Thymus (tissue), 11 donors: ENCODE results near the gene SRRT. TPM values are rescaled to one million over a fixed set of nuclear protein-coding genes. Genes with fewer than 3 reads are reported as not detected.

Experiments
- DNase-seq, 9 donors: peaks; one replicate each; pipeline ENCODE4 v3.0.0-alpha.2; 2013; ENCODE audit warnings: low spot score in 9 of 9, low read depth in 6 of 9, missing footprints in 1 of 9
- H3K27ac ChIP-seq, 2 donors: one replicate each; pipeline ENCODE4 v1.5.1; 2013; ENCODE audit warnings: control low read depth in 1 of 2, low read depth in 1 of 2, low read length in 1 of 2, mild to moderate bottlenecking in 1 of 2, moderate library complexity in 1 of 2
- H3K27me3 ChIP-seq, 2 donors: one replicate each; pipeline ENCODE4 v1.5.1; 2013; ENCODE audit warnings: low read length in 1 of 2; ENCODE audit not compliant: control insufficient read depth in 2 of 2, insufficient read depth in 1 of 2
- H3K36me3 ChIP-seq, 2 donors: one replicate each; pipeline ENCODE4 v1.5.1; 2013; ENCODE audit warnings: low read length in 1 of 2, mild to moderate bottlenecking in 1 of 2, moderate library complexity in 1 of 2; ENCODE audit not compliant: control insufficient read depth in 2 of 2, insufficient read depth in 2 of 2
- H3K4me1 ChIP-seq, 2 donors: one replicate each; pipeline ENCODE4 v1.5.1; 2013; ENCODE audit warnings: low read length in 2 of 2; ENCODE audit not compliant: control insufficient read depth in 2 of 2, insufficient read depth in 2 of 2
- H3K4me3 ChIP-seq, 2 donors: one replicate each; pipeline ENCODE4 v1.5.1; 2013; ENCODE audit warnings: low read length in 2 of 2, control low read depth in 1 of 2, mild to moderate bottlenecking in 1 of 2
- H3K9me3 ChIP-seq, 2 donors: one replicate each; pipeline ENCODE4 v1.5.1; 2013; ENCODE audit warnings: low read length in 1 of 2, mild to moderate bottlenecking in 1 of 2; ENCODE audit not compliant: control insufficient read depth in 2 of 2, insufficient read depth in 1 of 2
- WGBS: extraction: QIAGEN DNeasy Blood & Tissue Kit; methylation state at CpG from one replicate; pipeline ENCODE4 v1.1.7; 2013; 5-methylcytosine and 5-hydroxymethylcytosine counted together
- polyA plus RNA-seq: library from polyadenylated mRNA; stranded (reverse); fragments of 200-250 nt; gene quantifications from one replicate; pipeline ENCODE4 v1.2.3, GENCODE V29; 2013
- total RNA-seq: library from RNA; stranded (reverse); fragments of 120-200 nt; gene quantifications from one replicate; pipeline ENCODE4 v1.2.4, GENCODE V29; 2013
- donor health status: healthy.

Gene SRRT
- total and polyA plus RNA-seq, 2 donors, result 74.2 to 120 TPM

DNA sequence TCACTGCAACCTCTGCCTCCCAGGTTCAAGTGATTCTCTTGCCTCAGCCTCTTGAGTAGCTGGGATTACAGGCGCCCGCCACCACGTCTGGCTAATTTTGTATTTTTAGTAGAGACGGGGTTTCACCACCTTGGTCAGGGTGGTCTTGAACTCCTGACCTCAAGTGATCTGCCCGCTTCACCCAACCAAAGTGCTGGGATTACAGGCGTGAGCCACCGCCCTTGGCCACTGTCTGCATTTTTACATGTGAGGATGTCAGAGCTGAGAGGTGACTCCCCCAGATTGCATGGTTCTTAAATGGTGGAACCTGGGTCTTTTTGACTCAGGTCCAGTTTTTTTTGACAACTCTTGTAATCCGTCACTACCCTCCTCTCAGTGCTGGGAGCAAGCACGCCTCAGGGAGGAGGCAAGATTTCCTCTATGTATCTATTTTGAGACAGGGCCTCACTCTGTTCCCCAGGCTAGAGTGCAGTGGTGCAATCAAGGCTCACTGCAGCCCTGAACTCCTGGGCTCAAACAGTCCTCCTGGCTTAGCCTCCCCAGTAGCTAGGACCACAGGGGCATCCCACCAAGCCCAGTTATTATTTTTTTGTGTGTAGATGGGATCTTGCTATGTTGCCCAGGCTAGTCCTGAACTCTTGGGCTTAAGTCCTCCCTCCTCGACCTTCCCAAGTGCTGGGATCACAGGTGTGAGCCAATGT is 1.2 kb upstream of the SRRT start:
- WGBS, result 99% methylated on average over 10 of the region's 10 CpGs
- H3K4me3 ChIP-seq, result peak overlapping the region in 1 of 2 donors; percentile 89
- peaks cover 14 to 21% of the 10 kb centered on the region in 2 donors for H3K4me1 ChIP-seq
- H3K27ac ChIP-seq, result peak overlapping the region; percentile 96 to 98
- H3K27me3 ChIP-seq, result no peaks in the 10 kb centered on the region
- peaks cover 0 to 3% of the 10 kb centered on the region in 2 donors for H3K9me3 ChIP-seq
- DNase-seq, result no peak
- H3K36me3 ChIP-seq, result peaks cover 17 to 43% of the 10 kb centered on the region in 2 donors

- peak overlapping the region; percentile 96 to 98 for H3K27ac ChIP-seq
- 88% methylated on average over 8 of the region's 8 CpGs for WGBS
- H3K4me3 ChIP-seq, result peak overlapping the region; percentile 76 to 89
- peaks cover 14 to 20% of the 10 kb centered on the region in 2 donors for H3K4me1 ChIP-seq
- peaks cover 0 to 3% of the 10 kb centered on the region in 2 donors for H3K9me3 ChIP-seq
- no peak for DNase-seq
- peaks cover 22 to 48% of the 10 kb centered on the region in 2 donors for H3K36me3 ChIP-seq
- H3K27me3 ChIP-seq, result no peaks in the 10 kb centered on the region
Observed at GRCh38 chr7:100874300-100874576, 665 bp upstream of the SRRT start.

DNA sequence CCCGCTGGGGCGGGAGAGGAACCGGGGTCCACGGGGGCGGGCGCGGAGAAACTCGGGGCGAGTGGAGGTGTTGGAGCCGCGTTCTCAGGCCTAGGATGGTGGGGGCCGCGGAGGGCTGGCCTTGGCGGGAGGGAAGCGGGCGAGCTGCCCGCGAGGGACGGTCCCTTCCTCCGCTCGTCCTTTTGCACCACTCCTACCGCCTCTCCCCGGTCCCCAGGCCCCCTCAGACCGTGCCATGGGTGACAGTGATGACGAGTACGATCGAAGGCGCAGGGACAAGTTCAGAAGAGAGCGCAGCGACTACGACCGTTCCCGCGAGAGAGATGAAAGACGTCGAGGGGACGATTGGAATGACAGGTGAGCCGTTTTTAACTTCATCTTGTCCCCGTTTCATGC is 451 bp downstream of the SRRT start:
- Histone ChIP-seq H3K27me3 (no peaks in the 10 kb centered on the region), H3K4me3 (peak overlapping the region; percentile 76 to 89), H3K36me3 (peaks cover 28 to 58% of the 10 kb centered on the region in 2 donors), H3K9me3 (peaks cover 0 to 3% of the 10 kb centered on the region in 2 donors), H3K27ac (peak overlapping the region; percentile 87 to 89), H3K4me1 (peaks cover 14 to 20% of the 10 kb centered on the region in 2 donors)
- DNase-seq, result peak in 2 of 9 donors; percentile 42 to 68
- under 1% methylated on average over 39 of the region's 39 CpGs for WGBS

- H3K27ac ChIP-seq, result no peak overlapping the region
- H3K27me3 ChIP-seq, result no peaks in the 10 kb centered on the region
- DNase-seq, result no peak
- no peak overlapping the region for H3K4me3 ChIP-seq
- peaks cover 0 to 3% of the 10 kb centered on the region in 2 donors for H3K9me3 ChIP-seq
- peaks cover 14 to 20% of the 10 kb centered on the region in 2 donors for H3K4me1 ChIP-seq
- 89% methylated on average over 7 of the region's 7 CpGs for WGBS
- H3K36me3 ChIP-seq, result peaks cover 42 to 68% of the 10 kb centered on the region in 2 donors
Observed at GRCh38 chr7:100878013-100878412, 3.1 kb downstream of the SRRT start.

DNA sequence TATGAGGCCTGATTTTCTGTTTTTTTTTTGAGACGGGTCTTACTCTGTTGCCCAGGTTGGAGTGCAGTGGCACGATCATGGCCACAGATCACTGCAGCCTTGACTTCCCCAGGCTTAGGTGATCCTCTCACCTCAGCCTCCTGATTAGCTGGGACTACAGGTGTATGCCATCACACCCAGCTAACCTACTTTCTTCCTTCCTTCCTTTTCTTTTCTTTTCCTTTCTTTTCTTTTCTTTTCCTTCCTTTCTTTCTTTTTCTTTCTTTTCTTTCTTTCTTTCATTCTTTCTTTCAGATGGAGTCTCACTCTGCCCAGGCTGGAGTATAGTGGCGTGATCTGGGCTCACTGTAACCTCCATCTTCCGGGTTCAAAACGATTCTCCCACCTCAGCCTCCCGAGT is 3.8 kb downstream of the SRRT start:
- 95% methylated on average over 6 of the region's 6 CpGs for WGBS
- H3K4me1 ChIP-seq, result peaks cover 14 to 20% of the 10 kb centered on the region in 2 donors
- H3K4me3 ChIP-seq, result no peak overlapping the region
- peaks cover 48 to 71% of the 10 kb centered on the region in 2 donors for H3K36me3 ChIP-seq
- H3K27me3 ChIP-seq, result no peaks in the 10 kb centered on the region
- H3K9me3 ChIP-seq, result peaks cover 0 to 3% of the 10 kb centered on the region in 2 donors
- H3K27ac ChIP-seq, result no peak overlapping the region
- no peak for DNase-seq

- H3K9me3 ChIP-seq, result peaks cover 0 to 3% of the 10 kb centered on the region in 2 donors
- WGBS, result 91% methylated on average over 11 of the region's 11 CpGs
- H3K27ac ChIP-seq, result no peak overlapping the region
- peaks cover 12 to 14% of the 10 kb centered on the region in 2 donors for H3K4me1 ChIP-seq
- H3K4me3 ChIP-seq, result no peak overlapping the region
- DNase-seq, result no peak
- peaks cover 59 to 82% of the 10 kb centered on the region in 2 donors for H3K36me3 ChIP-seq
- H3K27me3 ChIP-seq, result no peaks in the 10 kb centered on the region
Observed at GRCh38 chr7:100879685-100880261, 4.9 kb downstream of the SRRT start.

GRCh38 chr7:100880645-100881044 is 5.7 kb downstream of the SRRT start:
- peaks cover 11 to 12% of the 10 kb centered on the region in 2 donors for H3K4me1 ChIP-seq
- no peak overlapping the region for H3K27ac ChIP-seq
- WGBS, result 97% methylated on average over 7 of the region's 7 CpGs
- H3K27me3 ChIP-seq, result no peaks in the 10 kb centered on the region
- no peak for DNase-seq
- no peaks in the 10 kb centered on the region for H3K9me3 ChIP-seq
- H3K36me3 ChIP-seq, result peaks cover 68 to 91% of the 10 kb centered on the region in 2 donors
- H3K4me3 ChIP-seq, result no peak overlapping the region

- Histone ChIP-seq H3K36me3 (peaks cover 73 to 95% of the 10 kb centered on the region in 2 donors), H3K27me3 (no peaks in the 10 kb centered on the region), H3K27ac (no peak overlapping the region), H3K4me3 (no peak overlapping the region), H3K9me3 (no peaks in the 10 kb centered on the region), H3K4me1 (peaks cover 6 to 7% of the 10 kb centered on the region in 2 donors)
- 98% methylated on average over 20 of the region's 20 CpGs for WGBS
- no peak for DNase-seq
Observed at GRCh38 chr7:100881136-100881535, 6.2 kb downstream of the SRRT start.

- H3K27ac ChIP-seq, result no peak overlapping the region
- peaks cover 78 to 95% of the 10 kb centered on the region in 2 donors for H3K36me3 ChIP-seq
- 98% methylated on average over 9 of the region's 9 CpGs for WGBS
- H3K27me3 ChIP-seq, result no peaks in the 10 kb centered on the region
- peaks cover 0 to 3% of the 10 kb centered on the region in 2 donors for H3K9me3 ChIP-seq
- peaks cover 0 to 7% of the 10 kb centered on the region in 2 donors for H3K4me1 ChIP-seq
- H3K4me3 ChIP-seq, result no peak overlapping the region
- no peak for DNase-seq
Observed at GRCh38 chr7:100882201-100882600, 7.3 kb downstream of the SRRT start.
